GM12878 (cell line): ENCODE results near the gene MCOLN2. TPM values are rescaled to one million over a fixed set of nuclear protein-coding genes. Genes with fewer than 3 reads are reported as not detected.

ENCODE experiments used
- ATAC-seq: fragments of 200-7000 bp; cut with Tn5 transposase; 3 replicates; pipeline ENCODE4 v1.9.1; 2020; ENCODE audit warnings: mild to moderate bottlenecking, moderate library complexity
- BruUV-seq: library from RNA; stranded (reverse); fragments of 400-500 nt; replicated peaks from 2 replicates; lab custom pipeline; 2021; lab: Mats Ljungman, UMichigan
- CTCF ChIA-PET: fragments of 300-600 bp; sonication (Branson Sonifier 250); formaldehyde crosslinking; extraction: SDS; loops from one replicate; lab custom pipeline; 2021; ENCODE audit warnings: inconsistent platforms; lab: Yijun Ruan, JAX
- POLR2A ChIA-PET: fragments of 350-600 bp; formaldehyde crosslinking; extraction: SDS; loops from one replicate; lab custom pipeline; 2021; ENCODE audit warnings: inconsistent platforms; lab: Charles Lee
- RAD21 ChIA-PET: fragments of 300-600 bp; sonication (Branson Sonifier 250); formaldehyde crosslinking; loops from one replicate; lab custom pipeline; 2023; ENCODE audit warnings: antibody characterized with exemption; ENCODE audit not compliant: unreplicated experiment; lab: Charles Lee
- SMC1A ChIA-PET: fragments of 300-600 bp; sonication (Branson Sonifier 250); formaldehyde crosslinking; loops from one replicate; lab custom pipeline; 2023; ENCODE audit not compliant: unreplicated experiment, uncharacterized antibody; lab: Charles Lee
- DNase-seq: peaks from one replicate; pipeline ENCODE4 v3.0.0-alpha.2; 2011; ENCODE audit warnings: low read depth, low spot score
- FAIRE-seq: peaks from 3 replicates; lab custom pipeline; 2011; peaks lifted over from hg19 to GRCh38; lab: Jason Lieb, UNC
- H2AFZ ChIP-seq: 2 replicates; pipeline ENCODE4 v1.6.0; 2011; ENCODE audit warnings: low read depth, low read length, control low read depth; ENCODE audit not compliant: control insufficient read depth
- H3K27ac ChIP-seq: 2 replicates; pipeline ENCODE4 v1.5.1; 2011; ENCODE audit warnings: control low read depth; ENCODE audit not compliant: control insufficient read depth, insufficient read depth
- H3K27me3 ChIP-seq, 2 experiments: replicated peaks in 1 of 2; 2 replicates each; pipeline versions ENCODE4 v1.6.0 to v1.6.1; 2011; ENCODE audit warnings: low read length in 1 of 2; ENCODE audit not compliant: control insufficient read depth in 2 of 2, insufficient read depth in 2 of 2
- H3K36me3 ChIP-seq, 2 experiments: 2 replicates each; pipeline ENCODE4 v1.5.1; 2011; ENCODE audit warnings: low read length in 1 of 2; ENCODE audit not compliant: control insufficient read depth in 2 of 2, insufficient read depth in 2 of 2
- H3K4me1 ChIP-seq: 2 replicates; pipeline ENCODE4 v1.6.1; 2011; ENCODE audit warnings: mild to moderate bottlenecking, low read length, moderate library complexity, mixed read lengths; ENCODE audit not compliant: control insufficient read depth, insufficient read depth
- H3K4me2 ChIP-seq: 2 replicates; pipeline ENCODE4 v1.6.0; 2011; ENCODE audit warnings: control low read depth; ENCODE audit not compliant: control insufficient read depth, insufficient read depth
- H3K4me3 ChIP-seq: fragments of 200-600 bp; sonication (generic); 2 replicates; pipeline ENCODE4 v1.5.1; 2016
- H3K79me2 ChIP-seq: 2 replicates; pipeline ENCODE4 v1.6.0; 2011; ENCODE audit warnings: low read length; ENCODE audit not compliant: control insufficient read depth, insufficient read depth
- H3K9ac ChIP-seq: 2 replicates; pipeline ENCODE4 v1.8.0; 2011; ENCODE audit warnings: low read length, control low read depth, mixed read lengths; ENCODE audit not compliant: control insufficient read depth, insufficient read depth
- H3K9me3 ChIP-seq: replicated peaks from 3 replicates; pipeline ENCODE4 v1.5.1; 2011; ENCODE audit warnings: mild to moderate bottlenecking, low read length; ENCODE audit not compliant: control insufficient read depth, insufficient read depth
- H4K20me1 ChIP-seq: 2 replicates; pipeline ENCODE4 v1.6.0; 2011; ENCODE audit not compliant: control insufficient read depth, insufficient read depth
- CREB1 ChIP-seq: IDR thresholded peaks from 2 replicates; pipeline ENCODE4 v1.6.1; 2012; ENCODE audit warnings: low read depth, mild to moderate bottlenecking, inconsistent platforms
- DPF2 ChIP-seq: fragments of 450-650 bp; IDR thresholded peaks from 2 replicates; pipeline ENCODE4 v1.6.1; 2017; ENCODE audit warnings: mild to moderate bottlenecking
- IKZF1 ChIP-seq: fragments of 450-650 bp; conservative IDR thresholded peaks from 2 replicates; pipeline ENCODE4 v1.6.1; 2017; ENCODE audit warnings: antibody characterized with exemption, mild to moderate bottlenecking
- MEF2A ChIP-seq: IDR thresholded peaks from 2 replicates; pipeline ENCODE4 v1.6.1; 2011; ENCODE audit warnings: low read depth, mild to moderate bottlenecking, low read length, moderate library complexity; ENCODE audit not compliant: insufficient read depth
- NR2C1 ChIP-seq: fragments of 450-650 bp; IDR thresholded peaks from 2 replicates; pipeline ENCODE4 v1.6.1; 2017; ENCODE audit warnings: antibody characterized with exemption, mild to moderate bottlenecking, moderate library complexity
- NR2C2 ChIP-seq: IDR thresholded peaks from 2 replicates; pipeline ENCODE4 v1.6.1; 2011; ENCODE audit warnings: borderline replicate concordance, low read depth; ENCODE audit not compliant: control insufficient read depth, insufficient read length
- POLR2A ChIP-seq: IDR thresholded peaks from 2 replicates; pipeline ENCODE4 v1.6.1; 2011; ENCODE audit warnings: low read depth, mild to moderate bottlenecking, low read length
- RAD51 ChIP-seq: fragments of 450-650 bp; IDR thresholded peaks from 2 replicates; pipeline ENCODE4 v1.6.1; 2016; ENCODE audit warnings: moderate library complexity, mild to moderate bottlenecking, inconsistent platforms
- RUNX3 ChIP-seq: IDR thresholded peaks from 2 replicates; pipeline ENCODE4 v1.6.1; 2012; ENCODE audit warnings: low read length, inconsistent platforms
- SMAD5 ChIP-seq: IDR thresholded peaks from 2 replicates; pipeline ENCODE4 v1.6.1; 2016; ENCODE audit warnings: antibody characterized with exemption, low read depth
- SP1 ChIP-seq: IDR thresholded peaks from one replicate; pipeline ENCODE4 v1.6.1; 2011; ENCODE audit warnings: low read depth, low read length
- STAT1 ChIP-seq: fragments of 450-650 bp; conservative IDR thresholded peaks from 2 replicates; pipeline ENCODE4 v1.6.1; 2014; ENCODE audit warnings: antibody characterized with exemption, mild to moderate bottlenecking
- ZBTB33 ChIP-seq: fragments of 450-650 bp; IDR thresholded peaks from 2 replicates; pipeline ENCODE4 v1.6.1; 2017; ENCODE audit warnings: mild to moderate bottlenecking
- ZNF217 ChIP-seq: fragments of 450-650 bp; IDR thresholded peaks from 2 replicates; pipeline ENCODE4 v1.6.1; 2017; ENCODE audit warnings: antibody characterized with exemption, mild to moderate bottlenecking
- ZNF592 ChIP-seq: fragments of 450-650 bp; IDR thresholded peaks from 2 replicates; pipeline ENCODE4 v1.6.1; 2017; ENCODE audit warnings: mild to moderate bottlenecking, moderate library complexity
- WGBS: methylation state at CpG from one replicate; pipeline ENCODE4 v1.1.6; 2016; ENCODE audit warnings: low lambda C conversion rate; ENCODE audit not compliant: insufficient replicate concordance, insufficient coverage; ENCODE audit errors: missing lambda C conversion rate; 5-methylcytosine and 5-hydroxymethylcytosine counted together
- in situ Hi-C: fragments of 300-500 bp; cut with MboI; formaldehyde crosslinking; loops from 9 replicates; pipeline ENCODE4 v1.14.3; 2018; ENCODE audit warnings: mixed read lengths
- intact Hi-C: fragments of 100-400 bp; cut with micrococcal nuclease; formaldehyde crosslinking; loops from one replicate; pipeline ENCODE4 v1.14.2; 2022; ENCODE audit not compliant: unreplicated experiment
- polyA plus RNA-seq, 11 experiments: library from polyadenylated mRNA; depleted of rRNA in 4 of 11; unstranded in 6 of 11; stranded (reverse) in 5 of 11; fragments of >200 nt; fragmentation: Nextera tagmentation in 4 of 11; fragmentation: Illumina TruSeq in 1 of 11; extraction: Ambion mirVana in 4 of 11; extraction: Trizol in 1 of 11; gene quantifications; 1 replicate in 1 of 11; 2 replicates in 10 of 11; pipeline versions ENCODE4 v1.2.1 to v1.2.3, GENCODE V29; 2011 to 2016; ENCODE audit warnings: inconsistent platforms in 2 of 11, missing spikeins in 2 of 11, low read depth in 1 of 11
- total RNA-seq, 4 experiments: library from RNA; depleted of rRNA in 3 of 4; stranded (reverse); fragments of >200 nt in 3 of 4; fragmentation: Illumina TruSeq in 1 of 4; extraction: Trizol in 1 of 4; gene quantifications; 2 replicates each; pipeline versions ENCODE4 v1.2.1 to v1.2.3, GENCODE V29; 2013 to 2021

Gene MCOLN2
- total and polyA plus RNA-seq, 10 of the 15 experiments (the other 5 are each of a cell fraction or from before 2014, with no cell fraction given), result 25.9 to 233 (median 109) TPM

GRCh38 chr1:84946631-84947030 lies 50.3 kb downstream of the MCOLN2 start:
- H3K27me3 ChIP-seq, result no peaks in the 10 kb centered on the region
- peaks cover 11% of the 10 kb centered on the region for H3K79me2 ChIP-seq
- H3K9me3 ChIP-seq, result peaks cover 2% of the 10 kb centered on the region; the same call in 2 of the 3 replicates
- ChIA-PET RAD21 (interaction anchor here (1.0 to 9.1 kb wide), 2 partner anchors 48 to 81 kb away, joined by 3 to 209 read pairs; no protein-coding TSS in a partner anchor), SMC1A (interaction anchor here (1.0 to 9.6 kb wide), 6 partner anchors 11 to 309 kb away, joined by 3 to 214 read pairs (median 25); partner anchors contain the start of gene MCOLN2), POLR2A (no interaction called here), CTCF (interaction anchor here (0.7 to 12.2 kb wide), 5 partner anchors 11 to 310 kb away, joined by 3 to 319 read pairs (median 33); partner anchors contain the start of gene C1orf52)
- no peak for DNase-seq
- BruUV-seq, result no TSS peak
- peaks cover 20% of the 10 kb centered on the region for H3K4me1 ChIP-seq
- H3K4me3 ChIP-seq, result no peak overlapping the region
- no peak overlapping the region for H2AFZ ChIP-seq
- TF ChIP-seq ZNF217 (no peak), MEF2A (no peak), NR2C2 (no peak), ZBTB33 (no peak), NR2C1 (no peak), SP1 (no peak), RUNX3 (no peak), ZNF592 (no peak), SMAD5 (no peak), POLR2A (no peak), IKZF1 (no peak), STAT1 (no peak), RAD51 (no peak), CREB1 (no peak), DPF2 (no peak)
- peaks cover 12 to 13% of the 10 kb centered on the region in 2 experiments; a peak in 3 of 4 replicates for H3K36me3 ChIP-seq
- H3K4me2 ChIP-seq, result no peak overlapping the region
- H3K9ac ChIP-seq, result no peak overlapping the region
- H3K27ac ChIP-seq, result peak overlapping the region; percentile 59
- in situ Hi-C loops, result loop anchor here (5.0 kb wide), 2 partner anchors 81 to 311 kb away; partner anchors contain the start of gene C1orf52
- FAIRE-seq, result no peak
- H4K20me1 ChIP-seq, result no peaks in the 10 kb centered on the region
- intact Hi-C loops, result loop anchor here (2.0 kb wide), 1 partner anchor 14 kb away; no protein-coding TSS in a partner anchor
- ATAC-seq, result no peak
- WGBS, result 96% methylated on average over 4 of the region's 4 CpGs
